ENCODE data around the gene SRP68. TPM values are rescaled to one million over a fixed set of nuclear protein-coding genes. Genes with fewer than 3 reads are reported as not detected.
A peak's percentile ranks its signal among the peaks of the same experiment; 100 is the strongest.

Gene SRP68
- total and polyA plus RNA-seq, 3 donors from 2014 or later: 49.2 to 79.6 (median 53.4) TPM

DNA sequence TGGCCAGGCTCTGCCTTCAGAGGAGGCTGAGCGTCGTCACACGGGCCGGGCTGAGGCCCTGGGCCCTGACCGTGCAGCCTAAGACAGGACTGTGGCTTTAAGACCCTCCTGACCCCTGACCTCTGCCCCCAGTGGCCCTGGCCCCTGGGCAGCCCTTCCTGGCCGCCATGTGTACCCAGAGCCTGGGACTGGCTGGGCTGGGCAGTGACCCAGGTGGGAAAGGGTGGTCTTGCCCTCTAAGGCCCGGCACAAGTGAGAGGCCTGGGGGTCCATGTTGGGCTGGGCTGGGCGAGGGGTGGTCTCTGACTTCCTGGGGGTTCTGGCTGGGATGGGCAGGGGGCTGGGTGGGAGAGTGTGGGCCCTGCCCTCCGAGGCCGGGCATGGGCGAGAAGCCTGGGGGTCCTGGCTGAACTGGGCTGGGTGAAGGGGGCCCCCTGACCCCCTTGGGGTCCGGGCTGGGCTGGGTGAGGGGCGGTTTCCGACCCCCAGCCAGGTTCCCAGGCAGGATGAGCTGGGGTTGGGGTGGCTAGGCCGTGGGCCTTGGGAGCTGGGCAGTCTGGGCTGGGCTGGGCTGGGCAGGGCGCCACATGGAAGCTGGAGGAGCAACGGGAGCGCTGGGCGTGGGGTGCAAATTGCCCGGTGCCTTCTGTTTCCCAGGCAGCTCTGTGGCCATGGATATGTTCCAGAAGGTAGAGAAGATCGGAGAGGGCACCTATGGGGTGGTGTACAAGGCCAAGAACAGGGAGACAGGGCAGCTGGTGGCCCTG, 71.4 kb downstream of the SRP68 start, which contains the start of gene CDK3:
CDK3 (plus strand) TSS at position 101 of the 767 bp plus-strand sequence; CDS start at position 672, 571 bp downstream.
- Histone ChIP-seq H3K4me3 (no peak within 1 kb of the TSS), H3K4me1 (peaks cover 65% of the 10 kb centered on the region), H3K27me3 (no peaks in the 10 kb centered on the region), H3K9me3 (no peaks in the 10 kb centered on the region), H3K36me3 (ENCODE audit: low read depth, missing control alignments) (no peaks in the 10 kb centered on the region), H3K27ac (no peak within 1 kb of the TSS)
- 90 to 94% methylated on average over 8 to 18 of the region's 21 CpGs for WGBS, 2 donors
- DNase-seq: no peak
- TF ChIP-seq, protein P1, sequence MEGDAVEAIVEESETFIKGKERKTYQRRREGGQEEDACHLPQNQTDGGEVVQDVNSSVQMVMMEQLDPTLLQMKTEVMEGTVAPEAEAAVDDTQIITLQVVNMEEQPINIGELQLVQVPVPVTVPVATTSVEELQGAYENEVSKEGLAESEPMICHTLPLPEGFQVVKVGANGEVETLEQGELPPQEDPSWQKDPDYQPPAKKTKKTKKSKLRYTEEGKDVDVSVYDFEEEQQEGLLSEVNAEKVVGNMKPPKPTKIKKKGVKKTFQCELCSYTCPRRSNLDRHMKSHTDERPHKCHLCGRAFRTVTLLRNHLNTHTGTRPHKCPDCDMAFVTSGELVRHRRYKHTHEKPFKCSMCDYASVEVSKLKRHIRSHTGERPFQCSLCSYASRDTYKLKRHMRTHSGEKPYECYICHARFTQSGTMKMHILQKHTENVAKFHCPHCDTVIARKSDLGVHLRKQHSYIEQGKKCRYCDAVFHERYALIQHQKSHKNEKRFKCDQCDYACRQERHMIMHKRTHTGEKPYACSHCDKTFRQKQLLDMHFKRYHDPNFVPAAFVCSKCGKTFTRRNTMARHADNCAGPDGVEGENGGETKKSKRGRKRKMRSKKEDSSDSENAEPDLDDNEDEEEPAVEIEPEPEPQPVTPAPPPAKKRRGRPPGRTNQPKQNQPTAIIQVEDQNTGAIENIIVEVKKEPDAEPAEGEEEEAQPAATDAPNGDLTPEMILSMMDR (IDR thresholded peaks at IDR 0.05): no peak
- TF ChIP-seq POLR2A (IDR thresholded peaks at IDR 0.05): no peak
- intact Hi-C loops (cut with DNase I; ENCODE audit: low total_unique reads): no loop called here

DNA sequence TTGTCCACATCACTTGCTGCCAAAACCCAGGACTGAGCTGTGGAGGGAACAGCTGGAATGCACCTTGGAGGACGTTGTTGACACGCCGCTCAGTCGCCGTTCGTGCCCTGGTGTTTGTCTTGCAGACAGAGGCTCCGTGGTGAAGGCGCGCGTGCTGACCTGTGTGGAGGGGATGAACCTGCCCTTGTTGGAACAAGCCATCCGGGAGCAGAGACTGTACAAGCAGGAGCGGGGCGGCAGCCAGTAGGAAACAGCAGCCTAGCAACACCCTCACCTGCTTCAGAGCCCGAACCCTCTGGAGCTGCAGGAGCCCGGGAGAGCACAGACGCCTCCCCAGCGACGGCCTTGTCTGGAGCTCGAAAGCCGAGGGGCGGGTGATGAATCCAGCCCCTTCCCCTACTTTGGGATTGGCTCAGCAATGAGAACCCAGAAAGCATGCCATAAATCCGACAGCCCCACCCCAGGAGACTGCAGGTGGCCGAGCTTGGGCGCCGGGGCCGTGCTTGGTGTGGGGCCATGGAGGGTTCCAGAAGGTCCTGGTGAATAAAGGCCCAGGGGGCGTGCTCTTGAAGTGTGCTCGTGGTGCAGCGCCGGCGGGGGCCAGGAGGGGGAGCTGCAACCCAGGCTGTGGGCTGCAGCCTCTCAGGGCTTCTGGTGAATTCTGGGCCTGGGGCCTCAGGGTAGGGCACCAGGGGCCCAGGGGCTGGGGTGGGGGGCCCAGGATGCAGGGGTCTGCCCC, 72.1 kb downstream of the SRP68 start:
- 62 to 78% methylated on average over 26 to 31 of the region's 31 CpGs for WGBS, 2 donors
- TF ChIP-seq, protein P1 (IDR thresholded peaks at IDR 0.05): peak; percentile 25 to 86 (median 68)
- no peak for TF ChIP-seq POLR2A (IDR thresholded peaks at IDR 0.05)
- DNase-seq: peak; percentile 74
- Histone ChIP-seq H3K27me3 (no peaks in the 10 kb centered on the region), H3K36me3 (ENCODE audit: low read depth, missing control alignments) (no peaks in the 10 kb centered on the region), H3K4me3 (no peak overlapping the region), H3K27ac (no peak overlapping the region), H3K4me1 (peaks cover 58% of the 10 kb centered on the region), H3K9me3 (no peaks in the 10 kb centered on the region)
- intact Hi-C loops (cut with DNase I; ENCODE audit: low total_unique reads): no loop called here

DNA sequence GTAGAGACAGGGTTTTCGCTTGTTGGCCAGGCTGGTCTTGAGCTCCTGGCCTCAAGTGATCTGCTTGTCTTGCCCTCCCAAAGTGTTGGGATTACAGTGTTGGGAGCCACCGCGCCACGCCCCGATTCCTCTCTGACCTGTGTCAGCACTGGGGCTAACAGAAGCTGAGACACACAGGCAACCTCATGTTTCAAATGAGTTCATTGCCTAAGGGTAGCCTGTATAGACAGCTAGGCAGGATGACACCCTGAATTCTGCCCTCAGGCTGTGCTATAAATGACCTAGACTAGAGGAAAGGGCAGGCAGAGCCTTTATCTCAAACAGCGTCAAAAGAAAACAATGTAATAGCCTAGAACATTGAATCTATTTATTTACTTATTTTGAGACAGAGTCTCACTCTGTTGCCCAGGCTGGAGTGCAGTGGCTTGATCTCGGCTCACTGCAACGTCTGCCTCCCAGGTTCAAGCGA, 74.0 kb downstream of the SRP68 start:
- H3K27me3 ChIP-seq: no peaks in the 10 kb centered on the region
- DNase-seq: no peak
- intact Hi-C loops (cut with DNase I; ENCODE audit: low total_unique reads): no loop called here
- H3K4me3 ChIP-seq: no peak overlapping the region
- no peaks in the 10 kb centered on the region for H3K36me3 ChIP-seq (ENCODE audit: low read depth, missing control alignments)
- H3K4me1 ChIP-seq: peaks cover 39% of the 10 kb centered on the region
- no peak for TF ChIP-seq POLR2A (IDR thresholded peaks at IDR 0.05)
- TF ChIP-seq, protein P1 (IDR thresholded peaks at IDR 0.05): no peak
- 74 to 81% methylated on average over 9 of the region's 9 CpGs for WGBS, 2 donors
- H3K9me3 ChIP-seq: no peaks in the 10 kb centered on the region
- H3K27ac ChIP-seq: peak overlapping the region; percentile 8 to 64

DNA sequence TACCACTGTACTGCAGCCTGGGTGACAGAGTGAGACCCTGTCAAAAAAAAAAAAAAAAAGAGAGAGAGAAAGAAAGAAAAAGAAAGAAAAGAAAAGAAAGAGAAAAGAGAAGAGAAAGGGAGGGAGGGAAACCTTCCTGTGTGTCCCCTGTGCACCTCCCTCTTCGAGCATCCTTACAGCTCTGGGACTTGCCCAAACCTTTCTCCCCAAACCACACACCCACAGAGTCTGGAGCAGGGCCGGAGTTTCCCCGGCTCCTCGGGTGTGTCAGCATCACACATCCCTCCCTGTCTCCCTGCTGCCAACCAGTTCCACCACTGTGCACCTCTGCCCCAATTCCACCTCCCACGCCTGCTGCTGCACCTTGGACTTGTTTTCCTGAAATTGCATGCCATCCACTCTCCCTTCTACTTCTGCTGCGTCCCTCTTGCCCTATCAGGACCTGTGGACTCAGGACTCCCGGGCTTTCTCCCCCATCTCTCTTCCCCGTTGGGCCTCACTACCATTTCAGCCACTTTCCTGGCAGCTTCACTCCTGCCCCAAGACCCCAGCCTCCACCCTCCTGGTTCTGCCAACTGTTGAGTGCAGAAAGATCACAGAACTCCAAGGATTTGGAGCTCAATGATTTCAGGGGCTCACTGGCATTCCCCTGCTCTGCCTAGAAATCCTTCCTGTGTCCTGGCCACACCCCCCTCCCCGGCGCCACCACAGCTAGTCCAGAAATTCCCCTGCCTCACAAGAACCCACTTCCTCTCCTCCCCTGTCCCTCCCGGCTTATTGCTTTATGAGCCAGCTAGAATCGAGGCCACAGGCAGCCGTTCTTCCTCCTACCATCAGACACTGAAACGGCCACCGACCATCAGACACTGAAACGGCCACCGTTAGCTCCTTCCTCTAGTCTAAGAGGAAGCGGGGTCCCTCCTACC, 75.4 kb downstream of the SRP68 start:
- intact Hi-C loops (cut with DNase I; ENCODE audit: low total_unique reads): no loop called here
- H3K4me3 ChIP-seq: no peak overlapping the region
- 42 to 43% methylated on average over 18 of the region's 18 CpGs for WGBS, 2 donors
- H3K27ac ChIP-seq: peak overlapping the region; percentile 47 to 64
- peak; percentile 61 for DNase-seq
- no peak for TF ChIP-seq POLR2A (IDR thresholded peaks at IDR 0.05)
- TF ChIP-seq, protein P1 (IDR thresholded peaks at IDR 0.05): no peak
- H3K36me3 ChIP-seq (ENCODE audit: low read depth, missing control alignments): no peaks in the 10 kb centered on the region
- H3K9me3 ChIP-seq: no peaks in the 10 kb centered on the region
- peaks cover 33% of the 10 kb centered on the region for H3K4me1 ChIP-seq
- no peaks in the 10 kb centered on the region for H3K27me3 ChIP-seq

Data from testis (tissue), 3 donors.